SJSA1 (cell line): Measurements from ENCODE around the gene HAUS3. TPM values are rescaled to one million over a fixed set of nuclear protein-coding genes. Genes with fewer than 3 reads are reported as not detected.

Source experiments
- DNase-seq, 2 experiments: peaks; one replicate each; pipeline ENCODE4 v3.0.0-alpha.2; 2015 to 2020; ENCODE audit warnings: low spot score in 2 of 2, low read depth in 1 of 2
- H3K27ac ChIP-seq: fragments of 250-450 bp; sonication (Bioruptor Pico); 2 replicates; pipeline ENCODE4 v1.5.1; 2020; ENCODE audit warnings: mild to moderate bottlenecking, moderate library complexity
- H3K27me3 ChIP-seq: fragments of 250-450 bp; sonication (Bioruptor Pico); replicated peaks from 2 replicates; pipeline ENCODE4 v1.5.1; 2020; ENCODE audit warnings: mild to moderate bottlenecking, moderate library complexity
- H3K36me3 ChIP-seq: fragments of 250-450 bp; sonication (Bioruptor Pico); 2 replicates; pipeline ENCODE4 v1.5.1; 2020; ENCODE audit warnings: mild to moderate bottlenecking
- H3K4me1 ChIP-seq: fragments of 250-450 bp; sonication (Bioruptor Pico); replicated peaks from 2 replicates; pipeline ENCODE4 v1.6.1; 2021; ENCODE audit warnings: mild to moderate bottlenecking
- H3K4me3 ChIP-seq: fragments of 250-450 bp; sonication (Bioruptor Pico); 2 replicates; pipeline ENCODE4 v1.5.1; 2020; ENCODE audit warnings: mild to moderate bottlenecking
- H3K9me3 ChIP-seq: fragments of 250-450 bp; sonication (Bioruptor Pico); replicated peaks from 2 replicates; pipeline ENCODE4 v1.5.1; 2020; ENCODE audit warnings: mild to moderate bottlenecking
- total RNA-seq: library from RNA; depleted of rRNA; stranded (reverse); fragments of >200 nt; shearing (Covaris generic); gene quantifications from 2 replicates; pipeline ENCODE4 v1.2.3, GENCODE V29; 2014

The HAUS3 gene
- total RNA-seq, 1 experiment from 2014 or later: 10.0 TPM

DNA sequence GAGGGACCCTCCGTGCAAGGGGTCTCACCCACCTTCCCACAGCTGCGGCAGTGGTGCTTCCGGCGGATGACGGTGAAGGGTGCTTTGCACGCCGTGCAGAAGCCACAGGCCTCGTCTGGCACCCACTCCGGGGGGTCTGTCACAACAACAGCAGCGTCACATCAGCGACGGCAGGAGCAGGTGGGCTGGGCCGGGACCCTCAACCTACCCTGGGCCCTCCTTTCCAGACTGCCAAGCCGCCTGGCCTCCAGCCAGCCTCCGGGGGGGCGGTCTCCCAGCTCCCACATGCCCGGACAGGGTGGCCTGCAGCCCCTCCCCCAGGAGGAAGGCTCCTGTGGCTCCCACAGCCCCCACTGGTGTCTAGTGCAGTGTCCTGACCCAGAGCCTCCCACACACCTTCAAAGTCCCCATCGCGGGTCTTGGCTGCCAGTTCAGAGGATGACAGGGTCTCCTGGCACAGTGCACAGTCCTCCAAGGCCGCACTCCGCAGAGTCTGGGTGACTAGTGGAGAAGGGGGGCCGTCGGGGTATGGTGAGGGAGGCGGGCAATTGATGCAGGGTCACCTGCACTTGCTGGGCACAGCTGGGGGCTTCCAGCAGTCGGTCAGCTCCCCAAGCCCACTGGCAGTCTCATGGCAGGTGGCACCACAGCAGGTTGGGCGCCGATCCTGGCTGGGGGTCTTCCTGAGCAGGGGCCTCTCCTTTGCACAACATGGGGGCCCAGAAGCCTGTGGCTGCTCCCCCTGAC is 29.5 kb upstream of the HAUS3 start:
- no peak for DNase-seq
- Histone ChIP-seq H3K27ac (no peak overlapping the region), H3K9me3 (no peaks in the 10 kb centered on the region), H3K27me3 (no peaks in the 10 kb centered on the region), H3K36me3 (no peaks in the 10 kb centered on the region), H3K4me3 (no peak overlapping the region), H3K4me1 (no peaks in the 10 kb centered on the region)

GRCh38 chr4:2270341-2271165 is 28.6 kb upstream of the HAUS3 start:
- no peaks in the 10 kb centered on the region for H3K36me3 ChIP-seq
- no peak for DNase-seq
- no peaks in the 10 kb centered on the region for H3K9me3 ChIP-seq
- H3K4me3 ChIP-seq: no peak overlapping the region
- H3K27ac ChIP-seq: no peak overlapping the region
- no peaks in the 10 kb centered on the region for H3K4me1 ChIP-seq
- H3K27me3 ChIP-seq: no peaks in the 10 kb centered on the region

DNA sequence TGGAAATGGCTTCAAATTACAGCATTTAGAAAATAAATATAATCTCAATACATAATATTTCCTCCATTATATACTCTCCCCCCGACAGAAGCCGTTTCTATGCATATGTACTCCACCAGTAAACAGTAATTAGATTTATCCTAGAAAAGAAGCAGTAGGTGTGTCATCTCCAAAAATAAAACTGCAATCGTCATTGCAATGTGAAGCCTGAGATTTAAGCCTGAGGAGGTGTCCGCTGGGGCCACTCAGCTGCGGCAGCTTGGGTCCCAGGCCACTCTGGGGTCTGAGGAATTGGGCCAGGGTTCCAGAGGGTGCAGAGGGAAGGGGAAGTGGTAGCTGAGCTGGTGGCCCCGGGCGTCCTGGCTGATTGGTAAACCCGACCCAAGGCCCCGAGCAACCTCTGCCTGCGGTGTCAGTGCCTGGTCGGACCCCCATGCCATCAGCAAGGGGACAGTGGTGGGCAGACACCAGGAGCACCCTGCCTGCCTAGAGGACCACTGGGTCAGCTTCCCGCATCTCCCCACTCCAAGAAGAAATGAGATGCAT is 27.8 kb upstream of the HAUS3 start:
- Histone ChIP-seq H3K9me3 (no peaks in the 10 kb centered on the region), H3K27me3 (no peaks in the 10 kb centered on the region), H3K36me3 (no peaks in the 10 kb centered on the region), H3K27ac (no peak overlapping the region), H3K4me3 (no peak overlapping the region), H3K4me1 (no peaks in the 10 kb centered on the region)
- DNase-seq: no peak

DNA sequence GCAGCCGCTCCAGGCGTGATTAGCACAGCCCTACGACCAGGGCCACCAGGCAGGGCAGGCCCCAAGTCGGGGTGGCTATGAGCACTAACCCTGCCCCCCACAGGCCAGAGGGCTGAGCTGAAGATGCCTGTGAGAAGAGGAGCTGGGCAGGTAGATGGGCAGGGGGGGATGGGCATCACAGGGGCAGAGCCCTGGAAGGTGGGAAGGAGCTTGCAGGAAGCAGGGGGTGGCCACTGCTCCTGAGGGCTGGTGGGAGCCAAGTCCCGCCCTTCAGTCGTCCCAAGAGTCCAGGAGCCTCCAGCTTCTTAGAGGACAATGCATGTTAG is 27.2 kb upstream of the HAUS3 start:
- no peaks in the 10 kb centered on the region for H3K9me3 ChIP-seq
- no peak for DNase-seq

GRCh38 chr4:2268357-2269205 is 26.7 kb upstream of the HAUS3 start:
- Histone ChIP-seq H3K4me3 (no peak overlapping the region), H3K27ac (no peak overlapping the region), H3K4me1 (no peaks in the 10 kb centered on the region), H3K9me3 (no peaks in the 10 kb centered on the region), H3K36me3 (no peaks in the 10 kb centered on the region), H3K27me3 (no peaks in the 10 kb centered on the region)
- DNase-seq: no peak

More for the DNA sequence above, 27.2 kb upstream of the HAUS3 start:
- no peak overlapping the region for H3K27ac ChIP-seq
- H3K4me1 ChIP-seq: no peaks in the 10 kb centered on the region
- H3K36me3 ChIP-seq: no peaks in the 10 kb centered on the region
- H3K27me3 ChIP-seq: no peaks in the 10 kb centered on the region
- H3K4me3 ChIP-seq: no peak overlapping the region

GRCh38 chr4:2267841-2268240 is 25.9 kb upstream of the HAUS3 start:
- Histone ChIP-seq H3K4me3 (no peak overlapping the region), H3K9me3 (no peaks in the 10 kb centered on the region), H3K36me3 (no peaks in the 10 kb centered on the region), H3K27me3 (no peaks in the 10 kb centered on the region), H3K4me1 (no peaks in the 10 kb centered on the region; the same call in 1 of the 2 replicates), H3K27ac (no peak overlapping the region)
- no peak for DNase-seq

DNA sequence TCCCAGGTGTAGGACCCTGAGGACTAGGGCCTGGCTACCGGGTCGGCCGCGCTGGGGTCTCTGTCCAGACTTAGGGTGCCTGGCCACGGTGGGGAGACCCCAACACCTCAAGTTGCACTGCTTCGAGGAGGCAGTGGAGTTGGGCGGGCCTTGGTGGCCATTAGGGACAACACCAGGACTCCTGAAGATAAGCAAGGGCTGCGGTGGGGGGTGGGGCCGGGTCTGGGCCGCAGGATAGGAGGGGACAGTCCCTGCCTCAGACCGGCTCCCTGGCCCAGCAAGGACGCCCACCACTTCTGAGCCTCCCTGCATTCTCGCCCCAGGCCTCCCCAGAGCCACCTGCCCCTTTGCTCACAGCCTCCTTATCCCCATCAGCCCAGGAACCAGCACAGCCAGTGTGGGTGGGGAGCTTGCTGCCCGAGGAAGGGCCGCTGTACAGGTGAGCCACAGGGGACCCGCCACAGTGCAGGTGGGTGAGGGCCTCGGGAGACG is 25.4 kb upstream of the HAUS3 start:
- H3K4me1 ChIP-seq: no peaks in the 10 kb centered on the region; the same call in 1 of the 2 replicates
- no peaks in the 10 kb centered on the region for H3K27me3 ChIP-seq
- no peaks in the 10 kb centered on the region for H3K9me3 ChIP-seq
- H3K4me3 ChIP-seq: no peak overlapping the region
- no peak for DNase-seq
- H3K36me3 ChIP-seq: no peaks in the 10 kb centered on the region
- H3K27ac ChIP-seq: no peak overlapping the region

GRCh38 chr4:2266821-2267220 is 24.9 kb upstream of the HAUS3 start:
- H3K4me1 ChIP-seq: no peaks in the 10 kb centered on the region; the same call in 1 of the 2 replicates
- DNase-seq: no peak
- H3K9me3 ChIP-seq: no peaks in the 10 kb centered on the region
- H3K36me3 ChIP-seq: no peaks in the 10 kb centered on the region
- H3K27me3 ChIP-seq: no peaks in the 10 kb centered on the region
- H3K4me3 ChIP-seq: no peak overlapping the region
- H3K27ac ChIP-seq: no peak overlapping the region

GRCh38 chr4:2266181-2266580 is 24.3 kb upstream of the HAUS3 start:
- H3K4me1 ChIP-seq: no peaks in the 10 kb centered on the region; the same call in 1 of the 2 replicates
- H3K36me3 ChIP-seq: no peaks in the 10 kb centered on the region
- H3K27me3 ChIP-seq: no peaks in the 10 kb centered on the region
- DNase-seq: no peak
- no peaks in the 10 kb centered on the region for H3K9me3 ChIP-seq
- no peak overlapping the region for H3K27ac ChIP-seq
- no peak overlapping the region for H3K4me3 ChIP-seq

DNA sequence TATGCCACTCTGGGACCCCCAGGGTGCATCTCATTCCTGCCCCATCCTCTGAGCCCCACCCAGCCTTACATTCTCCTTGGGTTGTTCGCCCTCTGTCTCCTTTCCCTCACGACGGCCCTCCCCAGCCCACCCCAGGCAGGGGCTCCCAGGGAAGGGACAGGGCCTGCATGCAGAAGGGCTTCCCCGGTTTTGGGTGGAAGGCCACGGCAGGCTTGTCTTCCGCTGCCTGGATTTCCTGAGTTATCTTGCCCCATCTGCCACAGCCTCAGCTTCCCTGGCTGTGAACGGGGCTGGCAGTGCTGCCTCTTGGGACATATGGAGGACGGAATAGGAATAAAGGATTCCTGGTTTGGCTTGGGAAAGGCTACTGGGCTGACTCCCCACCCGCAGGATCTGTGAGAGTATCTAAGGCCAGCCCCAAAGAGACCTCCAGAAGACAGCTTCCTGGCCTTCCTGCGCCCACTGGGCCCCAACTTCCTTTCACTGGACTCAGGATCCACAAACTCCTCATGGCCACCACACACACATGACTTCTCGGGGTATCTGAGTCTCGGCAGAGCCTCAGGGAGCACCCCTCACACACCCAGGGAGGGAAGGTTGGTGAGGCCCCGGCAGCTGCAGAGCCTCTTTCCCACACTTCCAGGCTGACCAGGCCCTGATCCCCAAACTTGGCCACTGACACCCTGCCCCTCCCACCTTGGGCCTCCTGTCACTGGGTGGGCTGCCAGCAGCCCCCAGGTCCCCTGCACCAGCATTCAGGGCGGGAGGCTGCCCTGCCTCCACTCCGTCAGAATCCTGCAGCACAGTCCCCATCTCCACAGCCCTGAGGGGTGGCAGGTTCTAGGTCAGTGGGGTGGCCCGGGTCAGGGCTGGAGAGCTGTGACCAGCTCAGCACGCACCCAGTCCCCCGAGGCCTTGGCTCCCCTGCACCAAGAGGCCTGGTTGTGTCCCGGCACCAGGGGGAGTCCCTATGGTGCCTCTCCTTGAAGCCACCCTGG is 23.5 kb upstream of the HAUS3 start:
- no peak for DNase-seq
- Histone ChIP-seq H3K4me3 (no peak overlapping the region), H3K4me1 (no peaks in the 10 kb centered on the region; the same call in 1 of the 2 replicates), H3K36me3 (no peaks in the 10 kb centered on the region), H3K27me3 (no peaks in the 10 kb centered on the region), H3K27ac (no peak overlapping the region), H3K9me3 (no peaks in the 10 kb centered on the region)

GRCh38 chr4:2264481-2265041 is 22.6 kb upstream of the HAUS3 start:
- Histone ChIP-seq H3K36me3 (no peaks in the 10 kb centered on the region), H3K27me3 (no peaks in the 10 kb centered on the region), H3K4me1 (no peaks in the 10 kb centered on the region; the same call in 1 of the 2 replicates), H3K4me3 (no peak overlapping the region), H3K27ac (no peak overlapping the region), H3K9me3 (no peaks in the 10 kb centered on the region)
- DNase-seq: no peak

GRCh38 chr4:2263926-2264321 is 22.0 kb upstream of the HAUS3 start:
- Histone ChIP-seq H3K27me3 (no peaks in the 10 kb centered on the region), H3K4me1 (no peaks in the 10 kb centered on the region; the same call in 1 of the 2 replicates), H3K9me3 (no peaks in the 10 kb centered on the region), H3K36me3 (no peaks in the 10 kb centered on the region), H3K4me3 (no peak overlapping the region), H3K27ac (no peak overlapping the region)
- DNase-seq: no peak
